Measurements from ENCODE around the gene COL8A1. TPM values are rescaled to one million over a fixed set of nuclear protein-coding genes. Genes with fewer than 3 reads are reported as not detected.

Gene COL8A1
- total RNA-seq, 4 donors from 2014 or later, result 2.2 to 8.6 (median 5.1) TPM

DNA sequence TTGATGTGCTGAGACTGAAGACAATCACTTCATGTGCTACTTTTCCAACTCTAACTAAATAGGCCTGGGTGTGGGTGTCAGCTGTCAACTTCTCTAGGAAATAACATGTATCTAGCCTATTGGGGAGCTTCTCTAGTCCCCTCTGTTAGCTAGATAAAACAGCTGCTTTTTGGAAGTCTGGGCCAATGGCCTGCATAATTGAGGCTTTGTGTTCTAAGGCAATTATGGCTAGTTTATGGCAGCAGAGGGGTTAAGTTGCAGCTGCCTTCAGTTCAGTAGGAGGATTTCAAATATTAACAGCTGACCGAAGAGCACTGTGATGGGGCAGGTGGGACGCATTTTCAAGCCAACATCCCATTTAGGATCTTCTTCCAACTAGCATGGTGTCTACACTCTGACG lies 6.4 kb downstream of the COL8A1 start:
- in situ Hi-C loops (cut with MboI; ENCODE audit: low sequenced_read_pairs in 4 of 4) (no loop called here), intact Hi-C loops (cut with DNase I; ENCODE audit: low total_unique reads) (loop anchor here (1.0 to 2.0 kb wide), 2 partner anchors 42 to 109 kb away; no protein-coding TSS in a partner anchor)
- Histone ChIP-seq H3K4me3 (no peak overlapping the region), H3K36me3 (no peaks in the 10 kb centered on the region), H3K9me3 (no peaks in the 10 kb centered on the region), H3K4me1 (no peaks in the 10 kb centered on the region), H3K27ac (peak overlapping the region in 1 of 4 donors; percentile 24), H3K27me3 (no peaks in the 10 kb centered on the region)
- TF ChIP-seq, protein P1, sequence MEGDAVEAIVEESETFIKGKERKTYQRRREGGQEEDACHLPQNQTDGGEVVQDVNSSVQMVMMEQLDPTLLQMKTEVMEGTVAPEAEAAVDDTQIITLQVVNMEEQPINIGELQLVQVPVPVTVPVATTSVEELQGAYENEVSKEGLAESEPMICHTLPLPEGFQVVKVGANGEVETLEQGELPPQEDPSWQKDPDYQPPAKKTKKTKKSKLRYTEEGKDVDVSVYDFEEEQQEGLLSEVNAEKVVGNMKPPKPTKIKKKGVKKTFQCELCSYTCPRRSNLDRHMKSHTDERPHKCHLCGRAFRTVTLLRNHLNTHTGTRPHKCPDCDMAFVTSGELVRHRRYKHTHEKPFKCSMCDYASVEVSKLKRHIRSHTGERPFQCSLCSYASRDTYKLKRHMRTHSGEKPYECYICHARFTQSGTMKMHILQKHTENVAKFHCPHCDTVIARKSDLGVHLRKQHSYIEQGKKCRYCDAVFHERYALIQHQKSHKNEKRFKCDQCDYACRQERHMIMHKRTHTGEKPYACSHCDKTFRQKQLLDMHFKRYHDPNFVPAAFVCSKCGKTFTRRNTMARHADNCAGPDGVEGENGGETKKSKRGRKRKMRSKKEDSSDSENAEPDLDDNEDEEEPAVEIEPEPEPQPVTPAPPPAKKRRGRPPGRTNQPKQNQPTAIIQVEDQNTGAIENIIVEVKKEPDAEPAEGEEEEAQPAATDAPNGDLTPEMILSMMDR (IDR thresholded peaks at IDR 0.05 in 4 of 5, conservative IDR thresholded peaks at IDR 0.05 in 1 of 5), result no peak
- no peak for TF ChIP-seq POLR2A (IDR thresholded peaks at IDR 0.05)
- ATAC-seq (no peak), DNase-seq (no peak)

DNA sequence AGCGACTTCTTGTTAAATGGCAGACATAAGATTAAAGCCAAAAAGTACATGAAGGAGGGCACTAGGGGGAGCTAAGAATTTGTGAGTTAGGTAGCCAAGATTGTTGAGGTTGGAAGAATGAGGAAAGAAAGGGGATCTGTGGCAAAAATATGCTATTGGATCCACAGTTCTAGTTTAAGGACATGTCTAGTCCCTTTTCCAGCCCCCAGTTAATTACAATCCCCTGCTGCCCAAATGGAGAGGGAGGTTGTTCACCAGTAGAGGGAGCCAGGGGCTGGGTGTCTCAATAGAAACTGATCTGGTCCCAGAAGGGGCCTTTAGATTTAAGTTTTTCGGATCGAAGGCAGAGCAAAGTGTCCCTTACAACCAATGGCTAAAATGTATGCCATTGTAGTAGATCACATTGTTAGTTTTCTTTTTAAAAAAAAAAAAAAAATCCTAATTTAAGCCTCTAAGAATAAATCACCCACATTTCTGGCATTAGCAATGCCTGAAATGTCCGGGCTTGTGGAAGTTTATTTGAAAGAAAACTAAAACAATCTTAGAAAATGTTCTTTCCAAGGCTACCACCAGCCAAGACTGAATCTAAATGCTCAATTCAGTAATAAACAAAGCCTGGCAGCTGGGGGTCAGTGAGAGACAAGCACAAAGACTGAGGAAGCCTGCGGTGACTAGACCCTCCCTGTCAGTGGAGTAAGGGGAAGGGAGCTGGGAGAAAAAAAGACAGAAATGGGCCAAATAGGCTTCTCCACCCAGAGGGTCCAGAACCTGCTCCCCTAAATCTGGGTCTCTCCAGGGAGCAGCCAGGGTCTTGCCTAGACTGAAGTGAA lies 7.1 kb downstream of the COL8A1 start:
- intact Hi-C loops (cut with DNase I; ENCODE audit: low total_unique reads), result loop anchor here (1.0 to 2.0 kb wide), 2 partner anchors 41 to 108 kb away; no protein-coding TSS in a partner anchor
- H3K27me3 ChIP-seq, result no peaks in the 10 kb centered on the region
- H3K4me3 ChIP-seq, result no peak overlapping the region
- peak; percentile 27 to 34 for ATAC-seq
- H3K27ac ChIP-seq, result peak overlapping the region; percentile 24 to 44 (median 36)
- in situ Hi-C loops (cut with MboI; ENCODE audit: low sequenced_read_pairs in 4 of 4), result no loop called here
- no peak for DNase-seq
- H3K9me3 ChIP-seq, result no peaks in the 10 kb centered on the region
- TF ChIP-seq, protein P1 (IDR thresholded peaks at IDR 0.05 in 4 of 5, conservative IDR thresholded peaks at IDR 0.05 in 1 of 5), result peak; percentile 30 to 71 (median 52)
- no peak for TF ChIP-seq POLR2A (IDR thresholded peaks at IDR 0.05)
- no peaks in the 10 kb centered on the region for H3K36me3 ChIP-seq
- no peaks in the 10 kb centered on the region for H3K4me1 ChIP-seq

DNA sequence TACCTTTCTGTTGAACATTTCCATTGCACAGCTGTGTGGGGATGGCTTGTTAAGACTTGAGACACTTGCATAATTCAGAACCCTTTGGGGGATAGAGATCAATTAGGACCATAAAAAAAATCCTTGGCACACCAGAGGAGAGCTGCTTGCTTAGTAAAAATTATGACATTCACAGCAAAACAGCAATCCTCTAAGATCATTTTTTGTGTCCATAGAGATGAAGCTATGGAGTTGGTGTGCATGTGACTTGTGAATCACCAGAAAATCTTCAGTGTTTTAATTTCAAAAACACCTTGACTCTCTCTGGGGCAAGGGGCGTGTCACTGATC lies 7.7 kb downstream of the COL8A1 start:
- intact Hi-C loops (cut with DNase I; ENCODE audit: low total_unique reads), result no loop called here
- no peaks in the 10 kb centered on the region for H3K4me1 ChIP-seq
- H3K36me3 ChIP-seq, result no peaks in the 10 kb centered on the region
- DNase-seq (no peak), ATAC-seq (peak in 1 of 2 donors; percentile 21)
- in situ Hi-C loops (cut with MboI; ENCODE audit: low sequenced_read_pairs in 4 of 4), result no loop called here
- no peak overlapping the region for H3K4me3 ChIP-seq
- no peaks in the 10 kb centered on the region for H3K9me3 ChIP-seq
- TF ChIP-seq, protein P1 (IDR thresholded peaks at IDR 0.05 in 4 of 5, conservative IDR thresholded peaks at IDR 0.05 in 1 of 5), result no peak
- TF ChIP-seq POLR2A (IDR thresholded peaks at IDR 0.05), result no peak
- H3K27me3 ChIP-seq, result no peaks in the 10 kb centered on the region
- peak overlapping the region in 3 of 4 donors; percentile 24 to 44 (median 40) for H3K27ac ChIP-seq

DNA sequence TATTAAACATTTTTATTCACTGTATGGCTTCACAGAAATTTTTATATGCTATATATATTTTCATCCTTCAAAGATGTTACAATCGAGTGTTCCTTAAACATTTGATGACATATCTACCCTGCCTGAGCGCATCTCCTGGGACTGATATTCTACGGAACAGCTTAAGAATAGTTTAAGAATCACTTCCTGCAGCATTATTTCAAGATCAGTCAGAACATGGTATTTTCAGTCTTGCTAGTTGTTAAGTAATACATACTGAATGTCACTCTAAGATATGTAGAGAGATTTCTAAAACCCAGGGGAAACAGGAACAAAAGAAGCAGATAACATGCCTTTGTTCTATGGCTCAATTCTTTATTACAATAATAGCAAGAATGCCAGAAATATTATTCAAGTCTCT lies 8.7 kb downstream of the COL8A1 start:
- Histone ChIP-seq H3K4me1 (no peaks in the 10 kb centered on the region), H3K4me3 (no peak overlapping the region), H3K27me3 (no peaks in the 10 kb centered on the region), H3K9me3 (no peaks in the 10 kb centered on the region), H3K36me3 (no peaks in the 10 kb centered on the region), H3K27ac (peak overlapping the region in 2 of 4 donors; percentile 16 to 46)
- TF ChIP-seq, protein P1 (IDR thresholded peaks at IDR 0.05 in 4 of 5, conservative IDR thresholded peaks at IDR 0.05 in 1 of 5), result no peak
- no peak for TF ChIP-seq POLR2A (IDR thresholded peaks at IDR 0.05)
- DNase-seq (no peak), ATAC-seq (no peak)
- in situ Hi-C loops (cut with MboI; ENCODE audit: low sequenced_read_pairs in 4 of 4) (no loop called here), intact Hi-C loops (cut with DNase I; ENCODE audit: low total_unique reads) (no loop called here)

All from gastrocnemius medialis (tissue), 4 donors.